Hepatocyte (in vitro differentiated cells): ENCODE measurements around the gene PGC. TPM values are rescaled to one million over a fixed set of nuclear protein-coding genes. Genes with fewer than 3 reads are reported as not detected.

Experiments used
- DNase-seq: peaks from one replicate; pipeline ENCODE4 v3.0.0-alpha.2; 2016; ENCODE audit warnings: low spot score
- H2AFZ ChIP-seq: fragments of 200-600 bp; sonication (generic); 2 replicates; pipeline ENCODE4 v1.6.0; 2016; ENCODE audit warnings: antibody characterized with exemption, mild to moderate bottlenecking
- H3K27ac ChIP-seq: fragments of 200-600 bp; sonication (generic); 2 replicates; pipeline ENCODE4 v1.5.1; 2016; ENCODE audit warnings: mild to moderate bottlenecking
- H3K27me3 ChIP-seq: fragments of 200-600 bp; sonication (generic); 2 replicates; pipeline ENCODE4 v1.6.1; 2016
- H3K36me3 ChIP-seq: fragments of 200-600 bp; sonication (generic); replicated peaks from 2 replicates; pipeline ENCODE4 v1.5.1; 2016; ENCODE audit warnings: low read depth; ENCODE audit not compliant: insufficient read depth
- H3K4me1 ChIP-seq: fragments of 200-600 bp; sonication (generic); 2 replicates; pipeline ENCODE4 v1.5.1; 2016; ENCODE audit warnings: mild to moderate bottlenecking, moderate library complexity; ENCODE audit not compliant: insufficient read depth
- H3K4me2 ChIP-seq: fragments of 200-600 bp; sonication (generic); 2 replicates; pipeline ENCODE4 v1.6.0; 2016
- H3K4me3 ChIP-seq: fragments of 200-600 bp; sonication (generic); 2 replicates; pipeline ENCODE4 v1.5.1; 2016; ENCODE audit warnings: mild to moderate bottlenecking
- H3K79me2 ChIP-seq: fragments of 200-600 bp; sonication (generic); 2 replicates; pipeline ENCODE4 v1.6.0; 2017; ENCODE audit warnings: mild to moderate bottlenecking
- H3K9me2 ChIP-seq: fragments of 200-600 bp; sonication (generic); replicated peaks from 2 replicates; pipeline ENCODE4 v1.6.0; 2017; ENCODE audit warnings: mild to moderate bottlenecking; ENCODE audit not compliant: insufficient read depth
- H3K9me3 ChIP-seq: fragments of 200-600 bp; sonication (generic); 2 replicates; pipeline ENCODE4 v1.5.1; 2016; ENCODE audit warnings: low read depth, mild to moderate bottlenecking
- H4K20me1 ChIP-seq: fragments of 200-600 bp; sonication (generic); 2 replicates; pipeline ENCODE4 v1.6.0; 2016; ENCODE audit warnings: mild to moderate bottlenecking; ENCODE audit not compliant: insufficient read depth, poor library complexity, severe bottlenecking
- CTCF ChIP-seq: fragments of 200-600 bp; sonication (generic); IDR thresholded peaks from 2 replicates; pipeline ENCODE4 v1.5.1; 2016; ENCODE audit warnings: antibody characterized with exemption, mild to moderate bottlenecking; ENCODE audit not compliant: poor library complexity
- EZH2 ChIP-seq: fragments of 200-600 bp; sonication (generic); IDR thresholded peaks from 2 replicates; pipeline ENCODE4 v1.6.1; 2016; ENCODE audit warnings: antibody characterized with exemption, mild to moderate bottlenecking, borderline replicate concordance
- EZH2phosphoT487 ChIP-seq: fragments of 200-600 bp; sonication (generic); IDR thresholded peaks from one replicate; pipeline ENCODE4 v1.6.1; 2018; ENCODE audit warnings: antibody characterized with exemption, mild to moderate bottlenecking, low read depth, moderate library complexity; ENCODE audit not compliant: unreplicated experiment, severe bottlenecking
- WGBS: methylation state at CpG from one replicate; pipeline ENCODE4 v1.1.6; 2016; ENCODE audit warnings: low lambda C conversion rate; ENCODE audit errors: missing lambda C conversion rate; 5-methylcytosine and 5-hydroxymethylcytosine counted together
- polyA plus RNA-seq: library from polyadenylated mRNA; unstranded; fragments of >200 nt; fragmentation: Nextera tagmentation; extraction: Ambion mirVana; gene quantifications from 2 replicates; pipeline ENCODE4 v1.2.1, GENCODE V29; 2016
- total RNA-seq: library from RNA; depleted of rRNA; stranded (reverse); fragments of >200 nt; gene quantifications from 2 replicates; pipeline ENCODE4 v1.2.3, GENCODE V29; 2014

Gene PGC
- total and polyA plus RNA-seq, 2 experiments from 2014 or later = 109 to 114 TPM

DNA sequence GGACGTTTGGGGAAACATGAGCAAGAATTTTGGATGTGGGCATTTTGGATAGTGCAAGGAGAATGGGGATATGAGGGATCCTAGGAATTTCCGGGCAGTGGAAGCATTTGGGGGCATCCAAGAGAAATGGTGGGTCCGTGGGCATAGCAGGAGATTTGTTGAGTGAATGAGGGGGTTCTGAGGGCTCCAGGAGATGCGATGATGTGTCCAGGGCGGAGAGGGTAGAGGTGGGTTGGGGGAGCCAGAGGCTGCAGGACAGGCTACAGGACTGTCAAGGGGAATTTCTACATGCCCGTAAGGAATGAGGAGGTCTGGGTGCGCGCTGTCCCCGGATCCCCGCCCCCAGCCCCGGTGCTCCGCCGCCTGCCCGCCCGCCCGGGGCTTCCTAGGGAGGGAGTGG lies 32.1 kb upstream of the PGC start:
- Histone ChIP-seq H3K4me3 (peak overlapping the region; percentile 71), H3K36me3 (no peaks in the 10 kb centered on the region), H2AFZ (peak overlapping the region; percentile 68), H3K9me3 (no peaks in the 10 kb centered on the region), H3K4me1 (peaks cover 18% of the 10 kb centered on the region), H4K20me1 (no peaks in the 10 kb centered on the region), H3K4me2 (peak overlapping the region; percentile 96), H3K9me2 (no peaks in the 10 kb centered on the region), H3K27ac (no peak overlapping the region), H3K79me2 (peaks cover 11% of the 10 kb centered on the region), H3K27me3 (no peaks in the 10 kb centered on the region)
- TF ChIP-seq EZH2 = no peak
- no peak for TF ChIP-seq EZH2phosphoT487
- TF ChIP-seq CTCF = no peak
- DNase-seq = no peak
- WGBS = 5% methylated on average over 7 of the region's 16 CpGs

- no peaks in the 10 kb centered on the region for H3K27me3 ChIP-seq
- no peak overlapping the region for H3K4me3 ChIP-seq
- H3K4me2 ChIP-seq = peak overlapping the region; percentile 96
- DNase-seq = no peak
- no peaks in the 10 kb centered on the region for H4K20me1 ChIP-seq
- H3K4me1 ChIP-seq = peaks cover 18% of the 10 kb centered on the region
- H3K36me3 ChIP-seq = no peaks in the 10 kb centered on the region
- TF ChIP-seq EZH2 (no peak), CTCF (no peak), EZH2phosphoT487 (no peak)
- peaks cover 11% of the 10 kb centered on the region for H3K79me2 ChIP-seq
- no peak overlapping the region for H3K27ac ChIP-seq
- H3K9me3 ChIP-seq = no peaks in the 10 kb centered on the region
- 41% methylated on average over 6 of the region's 6 CpGs for WGBS
- peak overlapping the region; percentile 68 for H2AFZ ChIP-seq
- no peaks in the 10 kb centered on the region for H3K9me2 ChIP-seq
Measured at GRCh38 chr6:41778895-41779294, 31.7 kb upstream of the PGC start.

GRCh38 chr6:41777551-41778285 lies 30.5 kb upstream of the PGC start:
- H3K27ac ChIP-seq = no peak overlapping the region
- no peaks in the 10 kb centered on the region for H3K9me3 ChIP-seq
- no peak for TF ChIP-seq EZH2phosphoT487
- TF ChIP-seq EZH2 = no peak
- no peak for TF ChIP-seq CTCF
- no peak overlapping the region for H3K4me3 ChIP-seq
- peaks cover 18% of the 10 kb centered on the region for H3K4me1 ChIP-seq
- no peak overlapping the region for H3K4me2 ChIP-seq
- H3K79me2 ChIP-seq = peaks cover 11% of the 10 kb centered on the region
- no peaks in the 10 kb centered on the region for H3K9me2 ChIP-seq
- H3K36me3 ChIP-seq = no peaks in the 10 kb centered on the region
- no peaks in the 10 kb centered on the region for H4K20me1 ChIP-seq
- no peak for DNase-seq
- H3K27me3 ChIP-seq = no peaks in the 10 kb centered on the region
- H2AFZ ChIP-seq = no peak overlapping the region
- 95% methylated on average over 5 of the region's 5 CpGs for WGBS
